Measurements from ENCODE around the gene OAT. TPM values are rescaled to one million over a fixed set of nuclear protein-coding genes. Genes with fewer than 3 reads are reported as not detected.

Gene OAT
- total and polyA plus RNA-seq, 2 experiments from 2014 or later = 232 to 263 TPM

- H3K79me2 ChIP-seq (ENCODE audit: insufficient read depth) = no peaks in the 10 kb centered on the region
- H3K27ac ChIP-seq = no peak overlapping the region
- no peaks in the 10 kb centered on the region for H3K4me1 ChIP-seq (ENCODE audit: insufficient read depth)
- WGBS, 2 experiments (ENCODE audit: low coverage in 1 of 2, low lambda C conversion rate in 2 of 2, missing lambda C conversion rate in 2 of 2) = 90 to 91% methylated on average over 9 of the region's 9 CpGs
- TF ChIP-seq EZH2phosphoT487 (IDR thresholded peaks at IDR 0.05; ENCODE audit: insufficient read depth, low read depth) (no peak), EZH2 (IDR thresholded peaks at IDR 0.05; ENCODE audit: insufficient read depth, poor library complexity, severe bottlenecking) (no peak)
- H3K4me2 ChIP-seq (ENCODE audit: unreplicated experiment) = no peak overlapping the region
- H3K27me3 ChIP-seq (replicated peaks; ENCODE audit: insufficient read depth) = no peaks in the 10 kb centered on the region
- no peak overlapping the region for H3K9ac ChIP-seq
- H3K36me3 ChIP-seq (ENCODE audit: low read depth) = no peaks in the 10 kb centered on the region
- H3K9me2 ChIP-seq (ENCODE audit: insufficient read depth) = no peaks in the 10 kb centered on the region
- no peaks in the 10 kb centered on the region for H3F3A ChIP-seq (ENCODE audit: insufficient read depth)
- no peak overlapping the region for H2AFZ ChIP-seq
- no peaks in the 10 kb centered on the region for H4K20me1 ChIP-seq (ENCODE audit: insufficient read depth)
- no peaks in the 10 kb centered on the region for H3K9me3 ChIP-seq (ENCODE audit: low read depth)
- in situ Hi-C loops (cut with MboI) = no loop called here
- DNase-seq = no peak
- no peak overlapping the region for H3K4me3 ChIP-seq
These were observed 45.6 kb upstream of the OAT start for GRCh38 chr10:124464028-124464965.

GRCh38 chr10:124462348-124462695 lies 43.6 kb upstream of the OAT start:
- H3K79me2 ChIP-seq (ENCODE audit: insufficient read depth) = no peaks in the 10 kb centered on the region
- no peak for DNase-seq
- H3K4me1 ChIP-seq (ENCODE audit: insufficient read depth) = no peaks in the 10 kb centered on the region
- no peaks in the 10 kb centered on the region for H3K9me3 ChIP-seq (ENCODE audit: low read depth)
- H2AFZ ChIP-seq = peak overlapping the region; percentile 94
- no peaks in the 10 kb centered on the region for H4K20me1 ChIP-seq (ENCODE audit: insufficient read depth)
- no peaks in the 10 kb centered on the region for H3F3A ChIP-seq (ENCODE audit: insufficient read depth)
- no peaks in the 10 kb centered on the region; the same call in 1 of the 2 replicates for H3K27me3 ChIP-seq (replicated peaks; ENCODE audit: insufficient read depth)
- peak overlapping the region; percentile 66 for H3K4me2 ChIP-seq (ENCODE audit: unreplicated experiment)
- no peak for TF ChIP-seq EZH2phosphoT487 (IDR thresholded peaks at IDR 0.05; ENCODE audit: insufficient read depth, low read depth)
- TF ChIP-seq EZH2 (IDR thresholded peaks at IDR 0.05; ENCODE audit: insufficient read depth, poor library complexity, severe bottlenecking) = no peak
- in situ Hi-C loops (cut with MboI) = no loop called here
- 80 to 86% methylated on average over 8 of the region's 8 CpGs for WGBS, 2 experiments (ENCODE audit: low coverage in 1 of 2, low lambda C conversion rate in 2 of 2, missing lambda C conversion rate in 2 of 2)
- no peaks in the 10 kb centered on the region for H3K9me2 ChIP-seq (ENCODE audit: insufficient read depth)
- H3K4me3 ChIP-seq = peak overlapping the region; percentile 78
- H3K27ac ChIP-seq = no peak overlapping the region
- H3K9ac ChIP-seq = peak overlapping the region; percentile 64
- no peaks in the 10 kb centered on the region for H3K36me3 ChIP-seq (ENCODE audit: low read depth)

GRCh38 chr10:124461642-124462347 lies 43.1 kb upstream of the OAT start, which contains the start of gene LHPP:
Gene LHPP, plus strand, starts transcription at chr10:124461823. Its CDS starts 40 bp downstream, at chr10:124461863.
- DNase-seq = peak; percentile 94
- H3K4me3 ChIP-seq = peak within 1 kb of the TSS; percentile 78
- no peaks in the 10 kb centered on the region; the same call in 1 of the 2 replicates for H3K27me3 ChIP-seq (replicated peaks; ENCODE audit: insufficient read depth)
- H3K9ac ChIP-seq = peak within 1 kb of the TSS; percentile 64
- no peaks in the 10 kb centered on the region for H3K4me1 ChIP-seq (ENCODE audit: insufficient read depth)
- no peaks in the 10 kb centered on the region for H3F3A ChIP-seq (ENCODE audit: insufficient read depth)
- no peak for TF ChIP-seq EZH2 (IDR thresholded peaks at IDR 0.05; ENCODE audit: insufficient read depth, poor library complexity, severe bottlenecking)
- TF ChIP-seq EZH2phosphoT487 (IDR thresholded peaks at IDR 0.05; ENCODE audit: insufficient read depth, low read depth) = no peak
- no peaks in the 10 kb centered on the region for H4K20me1 ChIP-seq (ENCODE audit: insufficient read depth)
- peak within 1 kb of the TSS; percentile 94 for H2AFZ ChIP-seq
- in situ Hi-C loops (cut with MboI) = no loop called here
- 2 to 3% methylated on average over 62 to 70 of the region's 81 CpGs for WGBS, 2 experiments (ENCODE audit: low coverage in 1 of 2, low lambda C conversion rate in 2 of 2, missing lambda C conversion rate in 2 of 2)
- peak within 1 kb of the TSS; percentile 66 for H3K4me2 ChIP-seq (ENCODE audit: unreplicated experiment)
- no peaks in the 10 kb centered on the region for H3K9me2 ChIP-seq (ENCODE audit: insufficient read depth)
- no peaks in the 10 kb centered on the region for H3K36me3 ChIP-seq (ENCODE audit: low read depth)
- H3K27ac ChIP-seq = no peak within 1 kb of the TSS
- no peaks in the 10 kb centered on the region for H3K79me2 ChIP-seq (ENCODE audit: insufficient read depth)
- H3K9me3 ChIP-seq (ENCODE audit: low read depth) = no peaks in the 10 kb centered on the region

- Histone ChIP-seq H3F3A (ENCODE audit: insufficient read depth) (no peaks in the 10 kb centered on the region), H3K79me2 (ENCODE audit: insufficient read depth) (no peaks in the 10 kb centered on the region), H3K36me3 (ENCODE audit: low read depth) (no peaks in the 10 kb centered on the region), H3K27me3 (replicated peaks; ENCODE audit: insufficient read depth) (peaks cover 5% of the 10 kb centered on the region), H3K4me3 (no peak overlapping the region), H3K9ac (no peak overlapping the region), H2AFZ (no peak overlapping the region), H3K4me2 (ENCODE audit: unreplicated experiment) (no peak overlapping the region), H4K20me1 (ENCODE audit: insufficient read depth) (no peaks in the 10 kb centered on the region), H3K4me1 (ENCODE audit: insufficient read depth) (no peaks in the 10 kb centered on the region), H3K9me2 (ENCODE audit: insufficient read depth) (no peaks in the 10 kb centered on the region), H3K27ac (no peak overlapping the region), H3K9me3 (ENCODE audit: low read depth) (no peaks in the 10 kb centered on the region)
- WGBS, 2 experiments (ENCODE audit: low coverage in 1 of 2, low lambda C conversion rate in 2 of 2, missing lambda C conversion rate in 2 of 2) = 54 to 70% methylated on average over 4 to 5 of the region's 5 CpGs
- DNase-seq = no peak
- TF ChIP-seq EZH2 (IDR thresholded peaks at IDR 0.05; ENCODE audit: insufficient read depth, poor library complexity, severe bottlenecking) = no peak
- no peak for TF ChIP-seq EZH2phosphoT487 (IDR thresholded peaks at IDR 0.05; ENCODE audit: insufficient read depth, low read depth)
- in situ Hi-C loops (cut with MboI) = no loop called here
These were observed 41.4 kb upstream of the OAT start for GRCh38 chr10:124460144-124460543.

All from GM23248 (cell line).